GM19193 (cell line): Measurements from ENCODE around the gene ANKRD33B.

ENCODE experiments used
- POLR2A ChIP-seq: IDR thresholded peaks from 4 replicates; pipeline ENCODE4 v1.6.1; 2011; ENCODE audit not compliant: insufficient read depth, insufficient read length; ENCODE audit errors: extremely low read depth

The ANKRD33B gene

GRCh38 chr5:10686890-10687289 lies 123.0 kb downstream of the ANKRD33B start:
- no peak for TF ChIP-seq POLR2A

DNA sequence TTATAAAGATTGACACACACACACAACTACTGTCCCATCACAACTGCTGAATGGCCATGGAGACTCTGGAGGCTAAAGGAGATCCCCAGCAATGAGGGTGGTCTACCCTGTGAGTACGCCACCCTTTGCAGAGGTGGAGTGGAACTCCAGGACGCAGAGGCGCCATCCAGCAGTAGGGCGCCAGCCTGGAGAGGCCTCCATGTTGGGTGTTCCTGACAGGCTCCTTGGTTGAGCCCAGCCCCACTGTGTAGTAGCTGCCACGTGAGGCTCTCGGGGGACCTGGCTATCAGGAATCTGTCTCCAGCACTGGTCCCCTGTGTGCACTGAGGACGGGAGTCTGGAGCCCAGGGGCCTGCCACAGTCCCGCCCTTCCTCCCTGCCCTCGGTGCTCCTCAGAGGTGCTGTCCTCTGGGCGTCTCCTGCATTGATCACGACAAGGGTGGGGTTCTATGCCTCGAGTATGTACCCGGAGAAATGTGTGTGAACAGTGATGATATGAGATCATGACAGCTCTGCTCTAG lies 124.8 kb downstream of the ANKRD33B start:
- no peak for TF ChIP-seq POLR2A

GRCh38 chr5:10689391-10690081 lies 125.7 kb downstream of the ANKRD33B start:
- no peak for TF ChIP-seq POLR2A

DNA sequence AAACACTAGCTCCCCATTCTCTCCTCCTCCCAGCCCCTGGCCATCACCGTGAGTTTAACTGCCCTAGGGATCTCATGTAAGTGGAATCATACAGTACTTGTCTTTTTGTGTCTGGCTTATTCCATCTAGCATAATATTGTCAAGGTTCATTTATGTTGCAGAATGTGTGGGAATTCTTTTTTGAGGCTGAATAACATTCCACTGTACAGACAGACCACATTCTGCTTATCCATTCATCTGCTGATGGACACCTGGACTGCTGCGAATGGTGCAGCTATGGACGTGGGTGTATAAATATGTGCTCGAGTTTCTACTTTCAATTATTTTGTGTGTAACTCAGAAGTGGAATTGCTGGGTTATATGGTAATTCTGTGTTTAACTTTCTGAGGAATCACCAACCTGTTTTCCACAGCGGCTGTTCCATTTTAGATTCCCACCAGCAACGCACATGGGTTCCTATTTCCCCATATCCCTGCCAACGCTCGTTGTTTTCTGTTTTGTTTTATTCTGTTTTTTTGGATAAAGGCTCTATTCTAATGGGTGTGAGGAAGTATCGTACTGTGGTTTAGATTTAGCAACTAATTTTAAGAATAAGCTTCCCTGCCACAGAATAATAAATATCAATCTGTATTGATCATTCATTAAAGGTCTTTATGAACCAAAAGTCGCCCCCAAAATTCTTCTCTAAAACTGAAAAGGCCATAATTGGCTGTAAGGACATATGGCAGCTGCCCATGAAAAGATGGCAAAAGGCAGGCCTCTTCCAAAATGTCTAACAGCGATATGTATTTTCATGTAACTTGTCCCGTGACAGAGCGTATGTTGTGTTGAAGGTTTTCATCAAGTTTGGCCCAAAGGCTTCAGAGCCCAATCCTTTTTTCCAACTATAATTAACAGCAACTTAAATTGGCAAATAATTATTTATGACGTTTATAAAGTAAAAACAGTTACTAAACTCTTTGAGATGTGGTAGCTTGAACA lies 126.9 kb downstream of the ANKRD33B start:
- TF ChIP-seq POLR2A, result no peak

DNA sequence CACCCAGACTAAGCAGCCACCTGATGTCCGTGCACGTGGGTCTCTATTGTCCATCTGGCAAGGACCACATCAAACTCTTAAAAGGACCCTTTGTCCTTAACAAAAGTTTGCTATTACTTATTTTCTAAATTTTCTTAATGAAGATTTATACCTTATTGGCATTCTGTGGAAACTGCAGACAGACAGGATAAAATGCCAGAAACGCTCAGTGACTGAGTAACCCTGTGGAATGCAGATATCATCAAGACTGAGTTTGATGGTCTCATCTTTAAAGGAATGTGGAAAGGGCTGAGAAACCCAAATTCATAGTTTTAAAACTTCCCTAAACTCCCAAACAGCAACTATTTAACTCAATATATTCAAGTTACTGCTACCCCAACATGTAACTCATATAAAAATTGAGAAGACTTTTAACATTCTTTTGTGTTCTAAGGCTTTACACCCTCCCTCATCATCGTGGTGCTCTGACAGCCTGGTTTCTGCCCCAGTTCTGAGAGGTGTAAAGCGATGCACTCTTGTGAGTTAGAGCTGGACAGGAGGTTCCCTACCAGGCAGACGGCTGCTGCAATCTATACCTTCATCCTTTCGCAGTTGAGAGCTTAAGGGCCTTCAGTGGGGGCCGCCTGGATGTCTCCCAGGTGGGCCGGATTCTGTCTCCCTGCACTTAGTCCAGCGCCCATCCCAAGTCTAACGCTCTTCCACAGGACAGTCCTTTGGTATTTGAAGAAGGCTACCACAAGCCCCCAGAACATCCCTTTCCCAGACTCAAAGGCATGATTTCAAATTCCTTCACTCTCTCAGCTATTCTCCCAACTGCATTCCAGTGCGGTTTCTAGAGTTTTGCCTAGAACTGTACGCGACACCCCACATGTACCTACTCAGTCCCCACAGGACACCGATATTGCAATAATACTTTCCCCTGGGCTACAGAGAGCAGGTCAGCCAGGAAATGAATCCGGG lies 128.2 kb downstream of the ANKRD33B start:
- no peak for TF ChIP-seq POLR2A

- TF ChIP-seq POLR2A, result no peak
Measured at GRCh38 chr5:10695055-10695649, 131.3 kb downstream of the ANKRD33B start.

DNA sequence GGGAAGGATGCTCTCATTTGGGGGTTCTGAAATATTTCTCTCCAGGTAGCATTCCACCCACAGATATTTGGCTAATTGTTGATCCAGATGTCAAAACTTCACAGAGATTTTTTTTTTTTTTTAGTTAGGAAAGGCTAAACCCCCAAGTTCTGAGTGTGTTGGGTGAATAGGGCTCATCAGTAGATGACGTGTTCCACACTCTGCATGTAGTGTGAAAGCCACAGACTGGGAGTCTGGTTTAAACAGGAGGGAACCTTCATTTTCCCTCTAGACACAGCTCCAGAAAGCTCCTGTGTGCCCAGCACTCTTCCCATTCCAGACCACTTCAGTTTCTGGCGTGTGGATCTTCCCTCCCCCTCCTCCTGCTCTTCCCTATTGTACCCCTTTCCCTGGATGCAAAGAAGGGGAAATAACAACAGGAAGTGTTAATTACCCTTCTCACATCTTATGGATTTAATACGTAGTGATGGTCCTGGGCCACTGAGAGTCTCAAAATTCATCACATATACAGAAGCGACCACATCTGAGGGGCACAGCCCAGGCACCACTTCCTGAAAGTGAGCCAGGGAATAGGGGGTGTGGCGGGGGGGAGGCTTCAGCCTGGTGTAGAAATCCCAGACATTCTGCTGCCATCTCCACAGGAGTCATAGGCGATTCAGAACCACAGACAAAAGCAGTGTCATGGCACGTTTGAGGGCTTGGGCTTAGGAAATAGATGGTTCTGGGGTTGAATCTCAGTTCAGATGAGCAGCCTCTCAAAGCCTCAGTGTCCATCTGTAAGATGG lies 132.1 kb downstream of the ANKRD33B start:
- no peak for TF ChIP-seq POLR2A

- no peak for TF ChIP-seq POLR2A
Measured at GRCh38 chr5:10699281-10699874, 135.5 kb downstream of the ANKRD33B start.

- TF ChIP-seq POLR2A, result no peak
Measured at GRCh38 chr5:10699987-10700386, 136.1 kb downstream of the ANKRD33B start.

DNA sequence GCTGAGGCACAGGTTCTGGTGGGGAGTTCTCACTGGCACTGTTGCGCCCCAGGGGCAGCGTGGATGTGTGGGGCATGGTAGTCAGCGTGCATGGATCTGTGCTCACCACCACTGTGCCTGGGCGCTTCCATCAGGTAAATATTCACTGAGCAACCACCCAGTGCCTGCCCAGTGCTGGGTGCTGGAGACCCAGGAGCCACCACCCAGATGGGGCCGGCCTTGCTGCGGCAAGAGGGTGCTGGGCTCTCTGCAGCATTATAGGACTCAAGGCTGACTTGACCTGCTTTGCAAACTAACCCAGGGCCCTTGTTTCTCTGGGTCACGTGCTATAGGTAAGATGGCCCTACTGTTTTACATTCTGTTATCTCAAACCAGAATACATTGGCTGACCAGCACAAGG lies 136.6 kb downstream of the ANKRD33B start:
- TF ChIP-seq POLR2A, result no peak

GRCh38 chr5:10701567-10702039 lies 137.7 kb downstream of the ANKRD33B start:
- TF ChIP-seq POLR2A, result no peak

- no peak for TF ChIP-seq POLR2A
Measured at GRCh38 chr5:10702040-10702629, 138.3 kb downstream of the ANKRD33B start.
